ENCODE data around the gene HOXD4.

The HOXD4 gene

GRCh38 chr2:176114120-176114929 lies 37.0 kb upstream of the HOXD4 start:
- DNase-seq, result no peak

- DNase-seq, result no peak
Observed at GRCh38 chr2:176114930-176115625, 36.3 kb upstream of the HOXD4 start.

GRCh38 chr2:176115883-176116813 lies 35.2 kb upstream of the HOXD4 start, which contains the start of gene HOXD10:
TSS of gene HOXD10 (plus strand) at chr2:176116778. CDS start at chr2:176116834, 56 bp downstream.
- no peak for DNase-seq

- no peak for DNase-seq
Observed at GRCh38 chr2:176117162-176117822, 34.1 kb upstream of the HOXD4 start.

GRCh38 chr2:176117823-176118371 lies 33.5 kb upstream of the HOXD4 start:
- DNase-seq, result no peak

- DNase-seq, result no peak
Observed at GRCh38 chr2:176118601-176119339, 32.6 kb upstream of the HOXD4 start.

GRCh38 chr2:176120364-176121189 lies 30.8 kb upstream of the HOXD4 start:
- no peak for DNase-seq

GRCh38 chr2:176121190-176122051 lies 29.9 kb upstream of the HOXD4 start:
- no peak for DNase-seq

GRCh38 chr2:176122052-176122682 lies 29.2 kb upstream of the HOXD4 start:
- DNase-seq, result no peak

- no peak for DNase-seq
Observed at GRCh38 chr2:176122683-176123410, 28.5 kb upstream of the HOXD4 start, which contains the start of gene HOXD9. TSS of gene HOXD9 (plus strand) at chr2:176122719. CDS start at chr2:176122769, 50 bp downstream.

GRCh38 chr2:176123411-176124109 lies 27.8 kb upstream of the HOXD4 start:
- DNase-seq, result no peak

GRCh38 chr2:176124110-176124946 lies 27.0 kb upstream of the HOXD4 start:
- DNase-seq, result no peak

GRCh38 chr2:176124947-176125771 lies 26.2 kb upstream of the HOXD4 start:
- DNase-seq, result no peak

GRCh38 chr2:176125772-176126054 lies 25.6 kb upstream of the HOXD4 start:
- DNase-seq, result no peak

GRCh38 chr2:176126929-176127773 lies 24.2 kb upstream of the HOXD4 start:
- no peak for DNase-seq
